Smooth muscle cell (in vitro differentiated cells): ENCODE results near the gene EHD3. TPM values are rescaled to one million over a fixed set of nuclear protein-coding genes. Genes with fewer than 3 reads are reported as not detected.

Source experiments
- DNase-seq: peaks from one replicate; lab custom pipeline; 2025; ENCODE audit not compliant: unreplicated experiment; lab: John Stamatoyannopoulos, UW
- H2AFZ ChIP-seq: fragments of 200-600 bp; sonication (generic); 2 replicates; pipeline ENCODE4 v1.6.0; 2016; ENCODE audit warnings: antibody characterized with exemption, low read depth, mild to moderate bottlenecking
- H3F3A ChIP-seq: fragments of 200-600 bp; sonication (generic); 2 replicates; pipeline ENCODE4 v1.6.0; 2017; ENCODE audit warnings: antibody characterized with exemption, low read depth
- H3K27ac ChIP-seq: fragments of 200-600 bp; sonication (generic); 2 replicates; pipeline ENCODE4 v1.5.1; 2016; ENCODE audit warnings: low read depth, mild to moderate bottlenecking
- H3K27me3 ChIP-seq: fragments of 200-600 bp; sonication (generic); 2 replicates; pipeline ENCODE4 v1.6.1; 2016; ENCODE audit warnings: low read depth, mild to moderate bottlenecking
- H3K36me3 ChIP-seq: fragments of 200-600 bp; sonication (generic); 2 replicates; pipeline ENCODE4 v1.5.1; 2016; ENCODE audit warnings: low read depth
- H3K4me1 ChIP-seq: fragments of 200-600 bp; sonication (generic); 2 replicates; pipeline ENCODE4 v1.5.1; 2016; ENCODE audit warnings: low read depth
- H3K4me2 ChIP-seq: fragments of 200-600 bp; sonication (generic); 2 replicates; pipeline ENCODE4 v1.6.0; 2016; ENCODE audit warnings: mild to moderate bottlenecking
- H3K4me3 ChIP-seq: fragments of 200-600 bp; sonication (generic); 2 replicates; pipeline ENCODE4 v1.5.1; 2016; ENCODE audit warnings: mild to moderate bottlenecking
- H3K79me2 ChIP-seq: fragments of 200-600 bp; sonication (generic); 2 replicates; pipeline ENCODE4 v1.6.0; 2016; ENCODE audit warnings: low read depth, mild to moderate bottlenecking
- H3K9ac ChIP-seq: fragments of 200-600 bp; sonication (generic); 2 replicates; pipeline ENCODE4 v1.6.0; 2016; ENCODE audit warnings: low read depth
- H3K9me3 ChIP-seq: fragments of 200-600 bp; sonication (generic); replicated peaks from 2 replicates; pipeline ENCODE4 v1.5.1; 2016; ENCODE audit warnings: low read depth
- H4K20me1 ChIP-seq: fragments of 200-600 bp; sonication (generic); 2 replicates; pipeline ENCODE4 v1.6.0; 2016; ENCODE audit warnings: low read depth
- WGBS: methylation state at CpG from one replicate; pipeline ENCODE4 v1.1.7; 2016; ENCODE audit warnings: low lambda C conversion rate; 5-methylcytosine and 5-hydroxymethylcytosine counted together
- polyA plus RNA-seq: library from polyadenylated mRNA; unstranded; fragments of >200 nt; fragmentation: Nextera tagmentation; extraction: Ambion mirVana; gene quantifications from 2 replicates; pipeline ENCODE4 v1.2.1, GENCODE V29; 2016
- total RNA-seq: library from RNA; depleted of rRNA; stranded (reverse); fragments of >200 nt; gene quantifications from 2 replicates; pipeline ENCODE4 v1.2.3, GENCODE V29; 2014
- TF ChIP-seq, protein P1 (sequence below): fragments of 200-600 bp; sonication (generic); IDR thresholded peaks from 2 replicates; pipeline ENCODE4 v1.5.1; 2017; ENCODE audit warnings: borderline replicate concordance, mild to moderate bottlenecking, antibody characterized with exemption; ENCODE audit not compliant: insufficient read depth, poor library complexity, severe bottlenecking

The EHD3 gene
- total and polyA plus RNA-seq, 2 experiments from 2014 or later, result 13.8 to 15.5 TPM

DNA sequence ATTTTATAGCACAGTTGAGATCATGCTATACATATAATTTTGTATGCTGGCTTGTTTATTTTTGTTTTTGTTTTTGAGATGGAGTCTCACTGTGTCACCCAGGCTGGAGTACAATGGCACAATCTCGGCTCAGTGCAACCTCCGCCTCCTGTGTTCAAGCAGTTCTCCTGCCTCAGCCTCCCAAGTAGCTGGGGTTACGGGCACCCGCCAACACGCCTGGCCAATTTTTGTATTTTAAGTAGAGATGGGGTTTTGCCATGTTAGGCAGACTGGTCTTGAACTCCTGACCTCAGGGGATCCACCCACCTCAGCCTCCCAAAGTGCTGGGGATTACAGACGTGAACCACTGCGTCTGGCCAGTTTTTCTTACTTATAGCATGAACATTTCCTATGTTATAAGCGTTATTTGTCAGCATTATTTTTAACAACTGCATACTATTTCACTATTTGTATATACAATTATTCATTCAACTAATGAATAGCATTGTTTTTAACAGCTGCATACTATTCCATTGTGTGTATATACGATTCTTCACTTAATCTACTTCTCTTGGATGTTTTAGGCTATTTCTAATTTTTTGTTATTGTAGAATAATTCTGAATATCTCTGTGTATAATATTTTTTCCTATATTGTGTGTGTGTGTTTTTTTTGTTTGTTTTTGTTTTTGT, 3.5 kb downstream of the EHD3 start:
- TF ChIP-seq, protein P1, sequence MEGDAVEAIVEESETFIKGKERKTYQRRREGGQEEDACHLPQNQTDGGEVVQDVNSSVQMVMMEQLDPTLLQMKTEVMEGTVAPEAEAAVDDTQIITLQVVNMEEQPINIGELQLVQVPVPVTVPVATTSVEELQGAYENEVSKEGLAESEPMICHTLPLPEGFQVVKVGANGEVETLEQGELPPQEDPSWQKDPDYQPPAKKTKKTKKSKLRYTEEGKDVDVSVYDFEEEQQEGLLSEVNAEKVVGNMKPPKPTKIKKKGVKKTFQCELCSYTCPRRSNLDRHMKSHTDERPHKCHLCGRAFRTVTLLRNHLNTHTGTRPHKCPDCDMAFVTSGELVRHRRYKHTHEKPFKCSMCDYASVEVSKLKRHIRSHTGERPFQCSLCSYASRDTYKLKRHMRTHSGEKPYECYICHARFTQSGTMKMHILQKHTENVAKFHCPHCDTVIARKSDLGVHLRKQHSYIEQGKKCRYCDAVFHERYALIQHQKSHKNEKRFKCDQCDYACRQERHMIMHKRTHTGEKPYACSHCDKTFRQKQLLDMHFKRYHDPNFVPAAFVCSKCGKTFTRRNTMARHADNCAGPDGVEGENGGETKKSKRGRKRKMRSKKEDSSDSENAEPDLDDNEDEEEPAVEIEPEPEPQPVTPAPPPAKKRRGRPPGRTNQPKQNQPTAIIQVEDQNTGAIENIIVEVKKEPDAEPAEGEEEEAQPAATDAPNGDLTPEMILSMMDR, result no peak
- no peak overlapping the region for H3K4me3 ChIP-seq
- H3K4me2 ChIP-seq, result no peak overlapping the region
- DNase-seq, result no peak
- no peak overlapping the region for H3K9ac ChIP-seq
- no peaks in the 10 kb centered on the region for H3K9me3 ChIP-seq
- no peaks in the 10 kb centered on the region for H3K4me1 ChIP-seq
- H3K27ac ChIP-seq, result no peak overlapping the region
- H3F3A ChIP-seq, result peaks cover 3% of the 10 kb centered on the region
- H3K27me3 ChIP-seq, result no peaks in the 10 kb centered on the region
- no peaks in the 10 kb centered on the region for H3K36me3 ChIP-seq
- WGBS, result 98% methylated on average over 9 of the region's 9 CpGs
- peaks cover 67% of the 10 kb centered on the region for H4K20me1 ChIP-seq
- H2AFZ ChIP-seq, result no peak overlapping the region
- peaks cover 22% of the 10 kb centered on the region for H3K79me2 ChIP-seq

DNA sequence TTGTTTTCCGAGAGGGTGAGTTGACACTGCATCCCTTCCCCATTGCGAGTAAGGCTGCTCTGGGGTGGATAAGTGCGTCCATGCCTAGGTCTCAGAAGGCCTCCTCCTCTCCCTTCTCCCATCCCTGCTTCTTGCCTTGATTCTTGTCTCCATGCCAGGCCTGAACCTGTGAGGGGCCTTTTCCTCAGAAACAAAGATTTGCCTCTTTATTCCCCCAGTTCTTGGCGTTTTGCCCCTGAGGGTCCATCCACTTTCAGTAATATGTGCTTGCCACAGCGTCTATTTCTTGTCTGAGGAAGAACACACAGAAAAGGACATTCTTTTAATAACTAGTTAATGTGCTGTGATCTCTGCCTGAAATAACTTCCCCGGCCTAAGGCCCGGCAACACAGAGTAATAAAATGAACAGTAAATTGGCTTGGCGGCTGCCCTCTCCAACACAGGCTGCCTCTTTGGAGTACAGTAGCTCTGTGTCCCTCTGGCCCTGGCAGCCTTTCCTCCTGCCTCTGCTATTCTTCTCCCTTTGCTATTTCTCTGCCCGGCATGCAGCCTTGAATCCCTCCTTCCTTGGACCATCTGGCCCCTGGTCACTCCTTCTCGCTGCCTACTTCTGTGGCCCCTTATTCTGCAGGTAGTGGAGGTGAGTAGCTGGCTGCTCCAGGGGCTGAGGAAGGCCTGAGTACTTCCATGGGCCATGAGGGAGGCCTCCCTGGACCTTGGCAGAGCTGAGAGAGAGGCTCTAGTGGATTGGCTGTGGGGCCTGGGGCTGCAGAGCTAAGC, 4.4 kb downstream of the EHD3 start:
- TF ChIP-seq, protein P1, result no peak
- 78% methylated on average over 10 of the region's 10 CpGs for WGBS
- Histone ChIP-seq H3K9ac (no peak overlapping the region), H3K9me3 (no peaks in the 10 kb centered on the region), H3K79me2 (peaks cover 22% of the 10 kb centered on the region), H3F3A (peaks cover 3% of the 10 kb centered on the region), H4K20me1 (peaks cover 70% of the 10 kb centered on the region), H3K4me3 (no peak overlapping the region), H3K27ac (no peak overlapping the region), H2AFZ (no peak overlapping the region), H3K36me3 (no peaks in the 10 kb centered on the region), H3K4me2 (no peak overlapping the region), H3K4me1 (no peaks in the 10 kb centered on the region), H3K27me3 (no peaks in the 10 kb centered on the region)
- DNase-seq, result no peak

DNA sequence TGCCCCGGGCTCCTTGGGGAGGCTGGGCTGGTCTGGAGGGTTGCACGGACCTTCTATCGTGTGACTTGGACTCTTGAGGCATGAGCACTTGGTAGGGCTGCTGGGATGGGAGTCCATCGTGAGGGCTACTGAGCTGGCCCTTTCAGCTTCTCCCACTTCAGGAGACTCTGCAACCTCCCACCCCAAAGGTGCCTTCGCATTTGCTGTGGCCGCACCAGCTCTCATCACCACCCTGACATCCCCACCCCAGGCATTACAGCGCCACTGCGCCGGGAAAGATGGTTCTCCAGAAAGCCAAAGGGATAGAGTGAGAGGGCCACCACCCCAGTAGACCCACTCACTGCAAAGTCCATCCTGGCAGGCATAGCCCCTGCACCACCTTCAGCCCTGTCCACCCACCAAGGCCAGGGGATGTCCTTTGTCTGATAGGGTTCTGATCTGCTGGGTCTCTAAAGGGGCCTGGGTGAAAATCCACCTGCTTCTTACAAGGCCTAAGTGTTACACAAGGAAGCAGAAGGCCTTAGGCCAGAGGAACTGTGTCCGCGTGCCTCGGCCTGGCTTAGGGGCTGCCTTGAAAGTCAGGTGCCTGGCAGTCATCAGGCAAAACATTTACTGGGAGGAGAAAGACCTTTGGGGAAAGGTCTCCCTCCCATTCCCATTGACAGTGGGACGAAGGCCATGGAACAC, 5.1 kb downstream of the EHD3 start:
- TF ChIP-seq, protein P1, result no peak
- peaks cover 22% of the 10 kb centered on the region for H3K79me2 ChIP-seq

More for the DNA sequence above, 5.1 kb downstream of the EHD3 start:
- Histone ChIP-seq H3K27ac (no peak overlapping the region), H3K4me2 (no peak overlapping the region), H3K4me3 (no peak overlapping the region), H3K27me3 (no peaks in the 10 kb centered on the region), H3F3A (peaks cover 3% of the 10 kb centered on the region), H3K4me1 (no peaks in the 10 kb centered on the region), H3K9ac (no peak overlapping the region), H3K36me3 (no peaks in the 10 kb centered on the region), H4K20me1 (peaks cover 76% of the 10 kb centered on the region), H2AFZ (no peak overlapping the region), H3K9me3 (no peaks in the 10 kb centered on the region)
- DNase-seq, result no peak
- WGBS, result 96% methylated on average over 13 of the region's 13 CpGs
